ENCODE measurements around the gene ZNF527. TPM values are rescaled to one million over a fixed set of nuclear protein-coding genes. Genes with fewer than 3 reads are reported as not detected.
A peak's percentile ranks its signal among the peaks of the same experiment; 100 is the strongest.

Gene ZNF527
- total RNA-seq, 1 donor from 2014 or later: 4.9 TPM

- Mint-ChIP-seq H3K27me3 (ENCODE audit: unreplicated experiment) (peaks cover 6% of the 10 kb centered on the region), H3K4me3 (ENCODE audit: unreplicated experiment) (peak overlapping the region; percentile 96), H3K4me1 (ENCODE audit: unreplicated experiment) (peaks cover 32% of the 10 kb centered on the region), H3K27ac (ENCODE audit: unreplicated experiment) (peak overlapping the region; percentile 93), H3K36me3 (ENCODE audit: low read depth, unreplicated experiment) (peaks cover 41% of the 10 kb centered on the region), H3K9me3 (ENCODE audit: unreplicated experiment) (no peaks in the 10 kb centered on the region)
- DNase-seq (ENCODE audit: low spot score): peak; percentile 81
- TF ChIP-seq, protein P1, sequence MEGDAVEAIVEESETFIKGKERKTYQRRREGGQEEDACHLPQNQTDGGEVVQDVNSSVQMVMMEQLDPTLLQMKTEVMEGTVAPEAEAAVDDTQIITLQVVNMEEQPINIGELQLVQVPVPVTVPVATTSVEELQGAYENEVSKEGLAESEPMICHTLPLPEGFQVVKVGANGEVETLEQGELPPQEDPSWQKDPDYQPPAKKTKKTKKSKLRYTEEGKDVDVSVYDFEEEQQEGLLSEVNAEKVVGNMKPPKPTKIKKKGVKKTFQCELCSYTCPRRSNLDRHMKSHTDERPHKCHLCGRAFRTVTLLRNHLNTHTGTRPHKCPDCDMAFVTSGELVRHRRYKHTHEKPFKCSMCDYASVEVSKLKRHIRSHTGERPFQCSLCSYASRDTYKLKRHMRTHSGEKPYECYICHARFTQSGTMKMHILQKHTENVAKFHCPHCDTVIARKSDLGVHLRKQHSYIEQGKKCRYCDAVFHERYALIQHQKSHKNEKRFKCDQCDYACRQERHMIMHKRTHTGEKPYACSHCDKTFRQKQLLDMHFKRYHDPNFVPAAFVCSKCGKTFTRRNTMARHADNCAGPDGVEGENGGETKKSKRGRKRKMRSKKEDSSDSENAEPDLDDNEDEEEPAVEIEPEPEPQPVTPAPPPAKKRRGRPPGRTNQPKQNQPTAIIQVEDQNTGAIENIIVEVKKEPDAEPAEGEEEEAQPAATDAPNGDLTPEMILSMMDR (IDR thresholded peaks at IDR 0.05; ENCODE audit: unreplicated experiment): no peak
Measured at GRCh38 chr19:37334179-37335071, 36.5 kb upstream of the ZNF527 start.

DNA sequence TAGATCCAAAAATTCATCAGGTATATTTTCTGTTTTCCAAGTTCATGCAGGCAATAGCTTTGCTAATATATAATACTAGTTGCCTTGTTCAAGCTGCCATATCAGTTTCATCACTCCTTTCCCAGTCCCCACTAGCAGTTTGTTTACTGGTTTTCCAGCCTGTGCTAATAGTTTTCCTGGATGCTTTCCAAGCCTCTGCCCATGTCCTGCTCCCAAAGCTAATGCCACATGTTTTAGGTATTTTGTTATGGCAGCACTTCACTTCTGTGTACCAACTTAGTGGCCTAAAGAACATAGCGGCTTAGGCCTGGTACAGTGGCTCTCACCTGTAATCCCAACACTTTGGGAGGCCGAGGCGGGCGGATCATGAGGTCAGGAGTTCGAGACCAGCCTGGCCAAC is 28.1 kb upstream of the ZNF527 start:
- no peaks in the 10 kb centered on the region for H3K9me3 Mint-ChIP-seq (ENCODE audit: unreplicated experiment)
- H3K36me3 Mint-ChIP-seq (ENCODE audit: low read depth, unreplicated experiment): peaks cover 46% of the 10 kb centered on the region
- TF ChIP-seq, protein P1 (IDR thresholded peaks at IDR 0.05; ENCODE audit: unreplicated experiment): no peak
- H3K4me3 Mint-ChIP-seq (ENCODE audit: unreplicated experiment): no peak overlapping the region
- H3K27me3 Mint-ChIP-seq (ENCODE audit: unreplicated experiment): no peaks in the 10 kb centered on the region
- no peak for DNase-seq (ENCODE audit: low spot score)
- no peak overlapping the region for H3K27ac Mint-ChIP-seq (ENCODE audit: unreplicated experiment)
- no peaks in the 10 kb centered on the region for H3K4me1 Mint-ChIP-seq (ENCODE audit: unreplicated experiment)

- no peaks in the 10 kb centered on the region for H3K27me3 Mint-ChIP-seq (ENCODE audit: unreplicated experiment)
- TF ChIP-seq, protein P1 (IDR thresholded peaks at IDR 0.05; ENCODE audit: unreplicated experiment): no peak
- no peaks in the 10 kb centered on the region for H3K9me3 Mint-ChIP-seq (ENCODE audit: unreplicated experiment)
- no peak overlapping the region for H3K27ac Mint-ChIP-seq (ENCODE audit: unreplicated experiment)
- peaks cover 40% of the 10 kb centered on the region for H3K36me3 Mint-ChIP-seq (ENCODE audit: low read depth, unreplicated experiment)
- DNase-seq (ENCODE audit: low spot score): no peak
- no peak overlapping the region for H3K4me3 Mint-ChIP-seq (ENCODE audit: unreplicated experiment)
- no peaks in the 10 kb centered on the region for H3K4me1 Mint-ChIP-seq (ENCODE audit: unreplicated experiment)
Measured at GRCh38 chr19:37346091-37346490, 24.8 kb upstream of the ZNF527 start.

DNA sequence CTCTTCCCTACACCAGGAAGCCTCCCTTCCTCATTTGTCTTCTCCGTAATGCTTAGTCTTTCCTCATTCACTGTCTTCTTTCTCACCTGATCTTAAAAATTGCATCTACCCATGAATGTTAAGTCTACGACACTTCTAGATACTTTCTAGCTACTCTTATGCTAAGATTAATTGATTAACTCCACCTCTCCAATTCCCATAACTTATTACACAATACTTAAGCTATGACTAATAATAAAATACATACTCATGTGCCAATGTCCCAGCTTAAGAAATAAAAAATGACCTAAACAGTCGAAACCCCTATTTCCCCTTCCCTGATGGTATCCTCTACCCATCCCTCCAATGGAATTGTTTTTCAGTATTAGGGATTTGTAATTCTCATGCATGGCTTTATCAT is 22.8 kb upstream of the ZNF527 start:
- peaks cover 32% of the 10 kb centered on the region for H3K36me3 Mint-ChIP-seq (ENCODE audit: low read depth, unreplicated experiment)
- H3K9me3 Mint-ChIP-seq (ENCODE audit: unreplicated experiment): no peaks in the 10 kb centered on the region
- H3K4me3 Mint-ChIP-seq (ENCODE audit: unreplicated experiment): peak overlapping the region; percentile 29
- TF ChIP-seq, protein P1 (IDR thresholded peaks at IDR 0.05; ENCODE audit: unreplicated experiment): no peak
- no peaks in the 10 kb centered on the region for H3K27me3 Mint-ChIP-seq (ENCODE audit: unreplicated experiment)
- no peaks in the 10 kb centered on the region for H3K4me1 Mint-ChIP-seq (ENCODE audit: unreplicated experiment)
- H3K27ac Mint-ChIP-seq (ENCODE audit: unreplicated experiment): no peak overlapping the region
- no peak for DNase-seq (ENCODE audit: low spot score)

GRCh38 chr19:37353968-37354367 is 16.9 kb upstream of the ZNF527 start:
- Mint-ChIP-seq H3K4me1 (ENCODE audit: unreplicated experiment) (no peaks in the 10 kb centered on the region), H3K36me3 (ENCODE audit: low read depth, unreplicated experiment) (peaks cover 31% of the 10 kb centered on the region)

More at GRCh38 chr19:37353968-37354367, 16.9 kb upstream of the ZNF527 start:
- no peaks in the 10 kb centered on the region for H3K9me3 Mint-ChIP-seq (ENCODE audit: unreplicated experiment)
- TF ChIP-seq, protein P1 (IDR thresholded peaks at IDR 0.05; ENCODE audit: unreplicated experiment): no peak
- peaks cover 1% of the 10 kb centered on the region for H3K27me3 Mint-ChIP-seq (ENCODE audit: unreplicated experiment)
- no peak for DNase-seq (ENCODE audit: low spot score)
- H3K27ac Mint-ChIP-seq (ENCODE audit: unreplicated experiment): no peak overlapping the region
- H3K4me3 Mint-ChIP-seq (ENCODE audit: unreplicated experiment): no peak overlapping the region
